Stimulated activated CD8-positive, alpha-beta memory T cell treated with anti-CD3 and anti-CD28 coated beads, Interleukin-2, amount 100 ng/mL, for 48 hours (primary cell): ENCODE results near the gene TCEA3.

Source experiments
- DNase-seq, 2 donors: peaks; one replicate each; pipeline ENCODE4 v3.0.0-alpha.2; 2020; ENCODE audit warnings: low read depth in 2 of 2

Gene TCEA3

GRCh38 chr1:23446661-23447310 lies 22.2 kb upstream of the TCEA3 start:
- no peak for DNase-seq

GRCh38 chr1:23444596-23445390 lies 20.2 kb upstream of the TCEA3 start:
- no peak for DNase-seq

GRCh38 chr1:23444104-23444533 lies 19.6 kb upstream of the TCEA3 start:
- DNase-seq = no peak

GRCh38 chr1:23442751-23443150 lies 18.2 kb upstream of the TCEA3 start:
- DNase-seq = no peak

GRCh38 chr1:23441446-23442148 lies 17.0 kb upstream of the TCEA3 start:
- DNase-seq = no peak

- no peak for DNase-seq
Observed at GRCh38 chr1:23438545-23438944, 14.0 kb upstream of the TCEA3 start.

GRCh38 chr1:23437355-23437664 lies 12.8 kb upstream of the TCEA3 start:
- no peak for DNase-seq

GRCh38 chr1:23436520-23437354 lies 12.2 kb upstream of the TCEA3 start:
- DNase-seq = peak; percentile 12 to 34

GRCh38 chr1:23434260-23434775 lies 9.8 kb upstream of the TCEA3 start:
- no peak for DNase-seq

- no peak for DNase-seq
Observed at GRCh38 chr1:23433122-23433521, 8.6 kb upstream of the TCEA3 start.

- no peak for DNase-seq
Observed at GRCh38 chr1:23431431-23431830, 6.9 kb upstream of the TCEA3 start.

- DNase-seq = no peak
Observed at GRCh38 chr1:23430803-23431202, 6.3 kb upstream of the TCEA3 start.

GRCh38 chr1:23428136-23428905 lies 3.8 kb upstream of the TCEA3 start:
- DNase-seq = no peak

- no peak for DNase-seq
Observed at GRCh38 chr1:23427550-23427949, 3.0 kb upstream of the TCEA3 start.

- DNase-seq = no peak
Observed at GRCh38 chr1:23426828-23427227, 2.3 kb upstream of the TCEA3 start.

- no peak for DNase-seq
Observed at GRCh38 chr1:23425193-23425494, 596 bp upstream of the TCEA3 start.

- DNase-seq = no peak
Observed at GRCh38 chr1:23423415-23424292, 894 bp downstream of the TCEA3 start.

GRCh38 chr1:23422941-23423340 lies 1.6 kb downstream of the TCEA3 start:
- DNase-seq = no peak

- DNase-seq = peak; percentile 18 to 21
Observed at GRCh38 chr1:23422241-23422877, 2.2 kb downstream of the TCEA3 start.

GRCh38 chr1:23421753-23422240 lies 2.8 kb downstream of the TCEA3 start:
- no peak for DNase-seq
